ENCODE results near the gene SPON1.

DNA sequence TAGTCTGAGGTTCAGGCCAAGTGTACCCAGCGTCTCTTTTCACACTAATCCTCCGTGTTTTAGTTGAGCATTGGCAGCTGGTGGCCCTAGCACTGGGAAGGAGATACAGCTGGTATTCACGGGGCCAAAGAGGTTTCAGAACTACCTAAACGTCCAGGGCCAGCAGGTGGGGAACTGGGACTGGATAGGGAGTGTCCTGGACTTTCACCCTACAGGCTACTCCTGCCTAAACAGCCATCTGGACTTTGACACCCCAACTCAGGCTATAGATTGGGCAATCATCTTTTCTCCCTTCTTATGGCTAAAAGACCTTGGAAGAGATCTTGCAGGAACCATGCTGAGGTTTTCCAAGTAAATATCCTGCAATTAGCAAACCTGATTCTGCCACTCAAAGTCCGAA is 2.8 kb downstream of the SPON1 start:
- TF ChIP-seq MYBL2 (CRISPR knock-in tag; IDR thresholded peaks at IDR 0.05) (no peak), ELF4 (CRISPR knock-in tag; IDR thresholded peaks at IDR 0.05; ENCODE audit: low read depth) (no peak), CTCF (IDR thresholded peaks at IDR 0.05) (no peak), MXD4 (CRISPR knock-in tag; IDR thresholded peaks at IDR 0.05; ENCODE audit: borderline replicate concordance) (no peak), EMX1 (CRISPR knock-in tag; IDR thresholded peaks at IDR 0.05) (no peak), MAX (CRISPR knock-in tag; IDR thresholded peaks at IDR 0.05) (no peak)
- TF ChIP-seq, protein P1, sequence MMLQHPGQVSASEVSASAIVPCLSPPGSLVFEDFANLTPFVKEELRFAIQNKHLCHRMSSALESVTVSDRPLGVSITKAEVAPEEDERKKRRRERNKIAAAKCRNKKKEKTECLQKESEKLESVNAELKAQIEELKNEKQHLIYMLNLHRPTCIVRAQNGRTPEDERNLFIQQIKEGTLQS (CRISPR knock-in tag; conservative IDR thresholded peaks at IDR 0.05): no peak
- TF ChIP-seq, protein P2, sequence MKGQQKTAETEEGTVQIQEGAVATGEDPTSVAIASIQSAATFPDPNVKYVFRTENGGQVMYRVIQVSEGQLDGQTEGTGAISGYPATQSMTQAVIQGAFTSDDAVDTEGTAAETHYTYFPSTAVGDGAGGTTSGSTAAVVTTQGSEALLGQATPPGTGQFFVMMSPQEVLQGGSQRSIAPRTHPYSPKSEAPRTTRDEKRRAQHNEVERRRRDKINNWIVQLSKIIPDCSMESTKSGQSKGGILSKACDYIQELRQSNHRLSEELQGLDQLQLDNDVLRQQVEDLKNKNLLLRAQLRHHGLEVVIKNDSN (CRISPR knock-in tag; IDR thresholded peaks at IDR 0.05): no peak
- TF ChIP-seq, protein P3, sequence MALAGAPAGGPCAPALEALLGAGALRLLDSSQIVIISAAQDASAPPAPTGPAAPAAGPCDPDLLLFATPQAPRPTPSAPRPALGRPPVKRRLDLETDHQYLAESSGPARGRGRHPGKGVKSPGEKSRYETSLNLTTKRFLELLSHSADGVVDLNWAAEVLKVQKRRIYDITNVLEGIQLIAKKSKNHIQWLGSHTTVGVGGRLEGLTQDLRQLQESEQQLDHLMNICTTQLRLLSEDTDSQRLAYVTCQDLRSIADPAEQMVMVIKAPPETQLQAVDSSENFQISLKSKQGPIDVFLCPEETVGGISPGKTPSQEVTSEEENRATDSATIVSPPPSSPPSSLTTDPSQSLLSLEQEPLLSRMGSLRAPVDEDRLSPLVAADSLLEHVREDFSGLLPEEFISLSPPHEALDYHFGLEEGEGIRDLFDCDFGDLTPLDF (CRISPR knock-in tag; IDR thresholded peaks at IDR 0.05): no peak
